Neural cell (in vitro differentiated cells): ENCODE measurements around the gene ATP13A1. TPM values are rescaled to one million over a fixed set of nuclear protein-coding genes. Genes with fewer than 3 reads are reported as not detected.

Experiments
- H2AFZ ChIP-seq: fragments of 200-600, 300-800 bp; sonication (generic), shearing (Covaris generic); 2 replicates; pipeline ENCODE4 v1.6.0; 2014; ENCODE audit warnings: low read depth, mild to moderate bottlenecking, antibody characterized with exemption, low read length, moderate library complexity
- H3F3A ChIP-seq: fragments of 200-600 bp; shearing (Covaris generic); 2 replicates; pipeline ENCODE4 v1.6.1; 2016; ENCODE audit warnings: mild to moderate bottlenecking, moderate library complexity, mixed read lengths, antibody characterized with exemption, low read length; ENCODE audit not compliant: insufficient read depth, poor library complexity, severe bottlenecking
- H3K27ac ChIP-seq: fragments of 200-600, 300-800 bp; sonication (generic), shearing (Covaris generic); 2 replicates; pipeline ENCODE4 v1.5.1; 2014; ENCODE audit warnings: mild to moderate bottlenecking, low read length, moderate library complexity
- H3K27me3 ChIP-seq: fragments of 300-800, 200-600 bp; sonication (generic), shearing (Covaris generic); 2 replicates; pipeline ENCODE4 v1.6.0; 2014; ENCODE audit warnings: mild to moderate bottlenecking, low read depth, low read length, moderate library complexity; ENCODE audit not compliant: insufficient read depth
- H3K36me3 ChIP-seq: fragments of 300-800, 200-600 bp; sonication (generic), shearing (Covaris generic); 2 replicates; pipeline ENCODE4 v1.5.1; 2014; ENCODE audit warnings: mild to moderate bottlenecking, antibody characterized with exemption, low read length, moderate library complexity; ENCODE audit not compliant: insufficient read depth
- H3K4me2 ChIP-seq: fragments of 300-800, 200-600 bp; sonication (generic), shearing (Covaris generic); 2 replicates; pipeline ENCODE4 v1.6.0; 2014; ENCODE audit warnings: mild to moderate bottlenecking, low read length
- H3K4me3 ChIP-seq: fragments of 300-800, 200-600 bp; sonication (generic), shearing (Covaris generic); 2 replicates; pipeline ENCODE4 v1.5.1; 2014; ENCODE audit warnings: mild to moderate bottlenecking, low read length, moderate library complexity
- H3K79me2 ChIP-seq: fragments of 200-600 bp; shearing (Covaris generic); replicated peaks from 2 replicates; pipeline ENCODE4 v1.6.0; 2014; ENCODE audit warnings: mild to moderate bottlenecking, low read length, moderate library complexity; ENCODE audit not compliant: insufficient read depth
- H3K9ac ChIP-seq: fragments of 300-800, 200-600 bp; sonication (generic), shearing (Covaris generic); 2 replicates; pipeline ENCODE4 v1.6.1; 2016; ENCODE audit warnings: mild to moderate bottlenecking, low read length, mixed read lengths
- H3K9me2 ChIP-seq: fragments of 200-600 bp; shearing (Covaris generic); 2 replicates; pipeline ENCODE4 v1.6.1; 2016; ENCODE audit warnings: mild to moderate bottlenecking, low read length, mixed read lengths; ENCODE audit not compliant: insufficient read depth
- H3K9me3 ChIP-seq: fragments of 200-600, 300-800 bp; sonication (generic), shearing (Covaris generic); 2 replicates; pipeline ENCODE4 v1.6.1; 2016; ENCODE audit warnings: mild to moderate bottlenecking, mixed run types, low read length, moderate library complexity, mixed read lengths
- H4K20me1 ChIP-seq: fragments of 200-600 bp; shearing (Covaris generic); 2 replicates; pipeline ENCODE4 v1.6.1; 2016; ENCODE audit warnings: mild to moderate bottlenecking, mixed run types; ENCODE audit not compliant: insufficient read depth
- CTCF ChIP-seq: fragments of 450-650 bp; IDR thresholded peaks from 2 replicates; pipeline ENCODE4 v1.5.1; 2014; ENCODE audit warnings: antibody characterized with exemption, mild to moderate bottlenecking, moderate library complexity; ENCODE audit not compliant: poor library complexity, severe bottlenecking
- EP300 ChIP-seq: fragments of 450-650 bp; conservative IDR thresholded peaks from 2 replicates; pipeline ENCODE4 v1.6.1; 2014; ENCODE audit warnings: antibody characterized with exemption, mild to moderate bottlenecking, moderate library complexity; ENCODE audit not compliant: poor library complexity, severe bottlenecking
- EZH2 ChIP-seq: fragments of 200-600, 300-800 bp; shearing (Covaris generic), sonication (generic); IDR thresholded peaks from 2 replicates; pipeline ENCODE4 v1.6.1; 2014; ENCODE audit warnings: antibody characterized with exemption, low read length, borderline replicate concordance, mild to moderate bottlenecking; ENCODE audit not compliant: insufficient read depth, poor library complexity, severe bottlenecking
- MXI1 ChIP-seq: fragments of 450-650 bp; conservative IDR thresholded peaks from 2 replicates; pipeline ENCODE4 v1.6.1; 2014; ENCODE audit warnings: antibody characterized with exemption, mild to moderate bottlenecking; ENCODE audit not compliant: poor library complexity, severe bottlenecking
- POLR2AphosphoS5 ChIP-seq: IDR thresholded peaks from 2 replicates; pipeline ENCODE4 v1.6.1; 2012
- RAD21 ChIP-seq: fragments of 450-650 bp; conservative IDR thresholded peaks from 2 replicates; pipeline ENCODE4 v1.6.1; 2014; ENCODE audit warnings: antibody characterized with exemption, mild to moderate bottlenecking, moderate library complexity
- REST ChIP-seq: IDR thresholded peaks from 2 replicates; pipeline ENCODE4 v1.6.1; 2012; ENCODE audit warnings: borderline replicate concordance
- SMC3 ChIP-seq: fragments of 450-650 bp; conservative IDR thresholded peaks from 2 replicates; pipeline ENCODE4 v1.6.1; 2014; ENCODE audit warnings: antibody characterized with exemption, mild to moderate bottlenecking, moderate library complexity; ENCODE audit not compliant: poor library complexity
- TAF1 ChIP-seq: IDR thresholded peaks from 2 replicates; pipeline ENCODE4 v1.6.1; 2012; ENCODE audit warnings: low read depth
- polyA plus RNA-seq: library from polyadenylated mRNA; depleted of rRNA; stranded (reverse); fragments of >200 nt; gene quantifications from 2 replicates; pipeline ENCODE4 v1.2.3, GENCODE V29; 2014

ATP13A1 gene
- polyA plus RNA-seq, 1 donor from 2014 or later = 63.5 TPM

GRCh38 chr19:19659646-19660245 is 3.7 kb downstream of the ATP13A1 start:
- no peaks in the 10 kb centered on the region for H3F3A ChIP-seq
- no peaks in the 10 kb centered on the region for H3K9me2 ChIP-seq
- H3K4me2 ChIP-seq = no peak overlapping the region
- H3K27me3 ChIP-seq = no peaks in the 10 kb centered on the region
- peaks cover 21% of the 10 kb centered on the region for H3K79me2 ChIP-seq
- no peak overlapping the region for H3K4me3 ChIP-seq
- H3K36me3 ChIP-seq = no peaks in the 10 kb centered on the region
- H4K20me1 ChIP-seq = no peaks in the 10 kb centered on the region
- TF ChIP-seq MXI1 = no peak
- TF ChIP-seq CTCF = no peak
- H2AFZ ChIP-seq = no peak overlapping the region
- H3K27ac ChIP-seq = no peak overlapping the region
- H3K9ac ChIP-seq = no peak overlapping the region
- H3K9me3 ChIP-seq = no peaks in the 10 kb centered on the region

GRCh38 chr19:19657397-19657783 is 6.1 kb downstream of the ATP13A1 start:
- Histone ChIP-seq H3K36me3 (no peaks in the 10 kb centered on the region), H3K9me3 (no peaks in the 10 kb centered on the region), H3K9ac (no peak overlapping the region), H2AFZ (no peak overlapping the region), H3K27me3 (no peaks in the 10 kb centered on the region), H3K27ac (no peak overlapping the region), H3F3A (no peaks in the 10 kb centered on the region), H3K4me2 (no peak overlapping the region), H3K79me2 (peaks cover 12% of the 10 kb centered on the region), H3K9me2 (no peaks in the 10 kb centered on the region), H4K20me1 (no peaks in the 10 kb centered on the region), H3K4me3 (no peak overlapping the region)
- TF ChIP-seq MXI1 = no peak
- TF ChIP-seq EP300 = no peak
- TF ChIP-seq RAD21 = no peak
- no peak for TF ChIP-seq EZH2
- no peak for TF ChIP-seq SMC3
- no peak for TF ChIP-seq CTCF
- no peak for TF ChIP-seq REST
- TF ChIP-seq TAF1 = no peak
- no peak for TF ChIP-seq POLR2AphosphoS5
